ENCODE measurements around the gene PTDSS2. TPM values are rescaled to one million over a fixed set of nuclear protein-coding genes. Genes with fewer than 3 reads are reported as not detected.
"Not testable (repeated sequence)": the region's sequence is repeated elsewhere in the genome, so short reads cannot be mapped to it uniquely, and the experiment has no call there.

Gene PTDSS2
- total RNA-seq, 1 donor from 2014 or later, result 30.2 TPM

- no peak for TF ChIP-seq CTCF (IDR thresholded peaks at IDR 0.05; ENCODE audit: borderline replicate concordance)
- no peak overlapping the region for H3K27ac ChIP-seq (replicated peaks)
- H3K27me3 ChIP-seq (ENCODE audit: low read depth), result peaks cover 82% of the 10 kb centered on the region
- DNase-seq, result no peak
- no peaks in the 10 kb centered on the region for H3K9me3 ChIP-seq (replicated peaks)
- H3K4me3 ChIP-seq, result no peak overlapping the region
- peaks cover 21% of the 10 kb centered on the region for H3K4me1 ChIP-seq
- H3K36me3 ChIP-seq, result no peaks in the 10 kb centered on the region
- intact Hi-C loops (cut with micrococcal nuclease), result no loop called here
These were observed 29.2 kb upstream of the PTDSS2 start for GRCh38 chr11:420911-421321.

GRCh38 chr11:422249-422656, 27.8 kb upstream of the PTDSS2 start:
- no peak for TF ChIP-seq CTCF (IDR thresholded peaks at IDR 0.05; ENCODE audit: borderline replicate concordance)
- H3K27me3 ChIP-seq (ENCODE audit: low read depth), result peaks cover 82% of the 10 kb centered on the region
- no peaks in the 10 kb centered on the region for H3K9me3 ChIP-seq (replicated peaks)
- DNase-seq, result no peak
- intact Hi-C loops (cut with micrococcal nuclease), result no loop called here
- H3K27ac ChIP-seq (replicated peaks), result no peak overlapping the region
- peaks cover 7% of the 10 kb centered on the region for H3K4me1 ChIP-seq
- H3K4me3 ChIP-seq, result no peak overlapping the region
- no peaks in the 10 kb centered on the region for H3K36me3 ChIP-seq

GRCh38 chr11:424232-424631, 25.8 kb upstream of the PTDSS2 start:
- H3K27me3 ChIP-seq (ENCODE audit: low read depth), result peaks cover 73% of the 10 kb centered on the region
- intact Hi-C loops (cut with micrococcal nuclease), result no loop called here

GRCh38 chr11:424766-425165, 25.3 kb upstream of the PTDSS2 start:
- H3K27ac ChIP-seq (replicated peaks); H3K9me3 ChIP-seq (replicated peaks); H3K4me3 ChIP-seq; H3K4me1 ChIP-seq; H3K36me3 ChIP-seq; intact Hi-C loops (cut with micrococcal nuclease): not testable (repeated sequence)
- peak; percentile 5 for DNase-seq
- H3K27me3 ChIP-seq (ENCODE audit: low read depth), result peaks cover 71% of the 10 kb centered on the region

More at GRCh38 chr11:424232-424631, 25.8 kb upstream of the PTDSS2 start:
- Histone ChIP-seq H3K4me3 (no peak overlapping the region), H3K36me3 (no peaks in the 10 kb centered on the region), H3K9me3 (replicated peaks) (no peaks in the 10 kb centered on the region), H3K4me1 (no peaks in the 10 kb centered on the region), H3K27ac (replicated peaks) (no peak overlapping the region)
- no peak for DNase-seq
- no peak for TF ChIP-seq CTCF (IDR thresholded peaks at IDR 0.05; ENCODE audit: borderline replicate concordance)

- Histone ChIP-seq H3K9me3 (replicated peaks) (no peaks in the 10 kb centered on the region), H3K36me3 (no peaks in the 10 kb centered on the region), H3K4me1 (no peaks in the 10 kb centered on the region), H3K27ac (replicated peaks) (no peak overlapping the region), H3K4me3 (no peak overlapping the region), H3K27me3 (ENCODE audit: low read depth) (peaks cover 66% of the 10 kb centered on the region)
- no peak for TF ChIP-seq CTCF (IDR thresholded peaks at IDR 0.05; ENCODE audit: borderline replicate concordance)
- DNase-seq, result no peak
- intact Hi-C loops (cut with micrococcal nuclease), result no loop called here
These were observed 24.8 kb upstream of the PTDSS2 start for GRCh38 chr11:425301-425700.

GRCh38 chr11:426851-427250, 23.2 kb upstream of the PTDSS2 start:
- peaks cover 56% of the 10 kb centered on the region for H3K27me3 ChIP-seq (ENCODE audit: low read depth)
- no peak for DNase-seq
- H3K27ac ChIP-seq (replicated peaks), result no peak overlapping the region
- H3K4me1 ChIP-seq, result no peaks in the 10 kb centered on the region
- H3K4me3 ChIP-seq, result no peak overlapping the region
- no peak for TF ChIP-seq CTCF (IDR thresholded peaks at IDR 0.05; ENCODE audit: borderline replicate concordance)
- H3K9me3 ChIP-seq (replicated peaks), result no peaks in the 10 kb centered on the region
- intact Hi-C loops (cut with micrococcal nuclease), result no loop called here
- H3K36me3 ChIP-seq, result no peaks in the 10 kb centered on the region

Measured in left ventricle myocardium inferior (tissue), 1 donor.